KMS-11 (cell line): ENCODE results near the gene TMEM242.

Experiments
- H2AFZ ChIP-seq: fragments of 200-600 bp; sonication (generic); 2 replicates; pipeline ENCODE4 v1.6.1; 2016; ENCODE audit warnings: antibody characterized with exemption, mixed run types, low read depth
- H3K27ac ChIP-seq: fragments of 200-600 bp; sonication (generic); 2 replicates; pipeline ENCODE4 v1.6.1; 2016; ENCODE audit warnings: mild to moderate bottlenecking, mixed run types
- H3K27me3 ChIP-seq: fragments of 200-600 bp; sonication (generic); 2 replicates; pipeline ENCODE4 v1.6.1; 2017; ENCODE audit warnings: mild to moderate bottlenecking, low read depth, mixed run types, moderate library complexity; ENCODE audit not compliant: insufficient read depth
- H3K36me3 ChIP-seq: fragments of 200-600 bp; sonication (generic); 2 replicates; pipeline ENCODE4 v1.6.1; 2017; ENCODE audit warnings: mild to moderate bottlenecking, mixed run types; ENCODE audit not compliant: insufficient read depth
- H3K4me1 ChIP-seq: fragments of 200-600 bp; sonication (generic); 2 replicates; pipeline ENCODE4 v1.6.1; 2016; ENCODE audit warnings: mild to moderate bottlenecking, low read depth, mixed run types; ENCODE audit not compliant: poor library complexity, severe bottlenecking
- H3K4me2 ChIP-seq: fragments of 200-600 bp; sonication (generic); 2 replicates; pipeline ENCODE4 v1.7.0; 2016; ENCODE audit warnings: mild to moderate bottlenecking, mixed run types
- H3K4me3 ChIP-seq: fragments of 200-600 bp; sonication (generic); IDR thresholded peaks from 2 replicates; pipeline ENCODE4 v1.6.1; 2017; ENCODE audit warnings: low read depth, low read length, mixed read lengths; ENCODE audit not compliant: insufficient read depth
- H3K79me2 ChIP-seq: fragments of 200-600 bp; sonication (generic); 2 replicates; pipeline ENCODE4 v1.6.1; 2016; ENCODE audit warnings: low read depth, mixed run types; ENCODE audit not compliant: insufficient read depth
- H3K9ac ChIP-seq: fragments of 200-600 bp; sonication (generic); 2 replicates; pipeline ENCODE4 v1.6.1; 2016; ENCODE audit warnings: mild to moderate bottlenecking, mixed run types
- H4K20me1 ChIP-seq: fragments of 200-600 bp; sonication (generic); 2 replicates; pipeline ENCODE4 v1.6.1; 2016; ENCODE audit warnings: mild to moderate bottlenecking, mixed run types; ENCODE audit not compliant: insufficient read depth
- TF ChIP-seq, protein P1 (sequence below): fragments of 200-600 bp; sonication (generic); conservative IDR thresholded peaks from 2 replicates; pipeline ENCODE4 v1.6.1; 2017; ENCODE audit warnings: low read depth, mild to moderate bottlenecking, antibody characterized with exemption, low read length, moderate library complexity, mixed read lengths

Gene TMEM242

DNA sequence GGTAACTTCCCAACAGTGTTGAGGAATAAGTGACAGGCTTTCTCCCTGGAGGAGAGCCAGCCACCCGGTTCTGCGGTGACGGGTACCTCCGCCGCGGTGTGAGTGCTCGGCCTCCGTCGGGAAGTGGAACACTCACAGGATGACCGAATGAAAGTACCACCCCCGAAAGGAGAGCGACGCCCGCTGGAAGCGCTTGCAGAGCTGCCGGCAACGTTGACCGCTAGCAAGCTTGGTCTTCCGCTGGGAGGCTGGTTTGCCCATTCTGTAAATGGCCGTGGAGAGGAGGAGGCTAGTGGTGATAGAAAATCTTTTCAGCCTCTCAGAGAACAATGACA, 614 bp upstream of the TMEM242 start:
- TF ChIP-seq, protein P1, sequence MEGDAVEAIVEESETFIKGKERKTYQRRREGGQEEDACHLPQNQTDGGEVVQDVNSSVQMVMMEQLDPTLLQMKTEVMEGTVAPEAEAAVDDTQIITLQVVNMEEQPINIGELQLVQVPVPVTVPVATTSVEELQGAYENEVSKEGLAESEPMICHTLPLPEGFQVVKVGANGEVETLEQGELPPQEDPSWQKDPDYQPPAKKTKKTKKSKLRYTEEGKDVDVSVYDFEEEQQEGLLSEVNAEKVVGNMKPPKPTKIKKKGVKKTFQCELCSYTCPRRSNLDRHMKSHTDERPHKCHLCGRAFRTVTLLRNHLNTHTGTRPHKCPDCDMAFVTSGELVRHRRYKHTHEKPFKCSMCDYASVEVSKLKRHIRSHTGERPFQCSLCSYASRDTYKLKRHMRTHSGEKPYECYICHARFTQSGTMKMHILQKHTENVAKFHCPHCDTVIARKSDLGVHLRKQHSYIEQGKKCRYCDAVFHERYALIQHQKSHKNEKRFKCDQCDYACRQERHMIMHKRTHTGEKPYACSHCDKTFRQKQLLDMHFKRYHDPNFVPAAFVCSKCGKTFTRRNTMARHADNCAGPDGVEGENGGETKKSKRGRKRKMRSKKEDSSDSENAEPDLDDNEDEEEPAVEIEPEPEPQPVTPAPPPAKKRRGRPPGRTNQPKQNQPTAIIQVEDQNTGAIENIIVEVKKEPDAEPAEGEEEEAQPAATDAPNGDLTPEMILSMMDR, result no peak
- Histone ChIP-seq H3K36me3 (no peaks in the 10 kb centered on the region), H2AFZ (peak overlapping the region; percentile 97), H3K4me2 (peak overlapping the region; percentile 66), H3K9ac (peak overlapping the region; percentile 70; the same call in 1 of the 2 replicates), H3K27me3 (peaks cover 10% of the 10 kb centered on the region; the same call in 1 of the 2 replicates), H3K27ac (no peak overlapping the region), H4K20me1 (no peaks in the 10 kb centered on the region), H3K79me2 (no peaks in the 10 kb centered on the region), H3K4me3 (no peak overlapping the region), H3K4me1 (peaks cover 32% of the 10 kb centered on the region)

DNA sequence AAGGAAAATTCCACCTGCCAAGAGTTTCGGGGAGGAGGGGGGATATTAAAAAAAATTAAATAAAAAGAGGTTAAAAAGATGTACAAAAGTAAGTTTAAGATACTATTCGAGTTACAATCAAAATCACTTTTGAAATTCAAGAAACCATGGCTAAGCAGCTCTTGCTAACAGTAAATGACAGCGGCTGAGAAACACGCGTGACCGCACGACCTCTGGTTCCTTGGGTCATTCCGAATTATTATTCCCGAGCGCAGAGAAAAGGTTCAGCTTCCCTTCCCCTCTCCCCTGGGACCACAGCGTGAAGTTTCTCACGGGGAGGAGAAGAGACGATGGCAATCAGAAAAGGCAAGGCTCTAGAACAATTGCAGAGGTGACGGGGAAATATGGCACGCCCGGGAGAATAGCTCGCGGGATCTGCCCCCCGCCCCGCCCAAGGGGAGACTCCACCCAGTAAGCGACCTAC, 496 bp downstream of the TMEM242 start:
- Histone ChIP-seq H3K27ac (peak overlapping the region; percentile 51; the same call in 1 of the 2 replicates), H2AFZ (peak overlapping the region; percentile 97), H3K36me3 (no peaks in the 10 kb centered on the region), H3K4me1 (peaks cover 25% of the 10 kb centered on the region), H3K27me3 (peaks cover 10% of the 10 kb centered on the region; the same call in 1 of the 2 replicates), H3K79me2 (no peaks in the 10 kb centered on the region), H4K20me1 (no peaks in the 10 kb centered on the region), H3K4me2 (peak overlapping the region; percentile 66), H3K9ac (peak overlapping the region; percentile 70; the same call in 1 of the 2 replicates), H3K4me3 (no peak overlapping the region)
- TF ChIP-seq, protein P1, result no peak

DNA sequence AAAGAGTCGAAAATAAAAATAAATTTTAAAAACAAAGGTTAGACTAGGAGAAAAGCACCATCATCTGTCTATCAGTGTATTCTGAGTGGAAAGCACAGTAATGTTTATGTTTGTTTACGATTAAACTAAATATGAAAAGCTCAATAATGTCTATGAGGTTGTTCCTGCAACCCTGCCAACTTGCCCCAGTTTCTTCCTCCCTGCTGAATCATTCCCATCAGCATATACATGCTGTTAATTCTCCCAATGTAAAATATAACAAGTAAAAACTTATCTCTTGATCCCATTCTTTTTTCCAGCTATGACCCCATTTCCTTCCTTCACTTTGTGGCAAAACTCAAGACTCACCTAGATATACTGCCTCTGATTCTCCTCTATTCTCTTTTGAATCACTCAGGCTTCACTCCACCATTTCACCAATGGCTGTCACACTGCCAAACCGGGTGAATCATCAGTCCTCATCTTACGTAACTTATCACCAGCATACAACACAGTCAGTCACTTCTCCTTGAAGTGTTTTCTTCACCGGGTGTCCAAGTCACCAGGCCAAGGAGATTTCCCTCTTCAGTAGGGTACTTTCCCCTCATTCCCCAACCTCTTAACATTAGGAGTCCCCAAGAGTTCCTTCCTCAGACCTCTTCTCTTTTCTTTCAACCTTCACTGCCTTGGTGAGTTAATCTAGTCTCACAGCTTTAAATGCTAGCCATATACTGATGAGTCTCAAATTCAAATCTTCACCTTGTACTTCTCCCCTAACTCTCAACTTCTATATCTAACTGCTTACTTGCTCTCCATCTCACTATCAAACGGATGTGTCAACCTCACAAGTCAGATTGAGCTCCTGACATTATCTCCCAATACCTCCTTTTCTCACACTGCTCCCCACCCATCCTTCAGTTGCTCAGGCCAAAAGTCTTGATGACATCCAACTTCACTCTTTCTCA, 6.2 kb downstream of the TMEM242 start:
- Histone ChIP-seq H2AFZ (no peak overlapping the region), H4K20me1 (no peaks in the 10 kb centered on the region), H3K36me3 (no peaks in the 10 kb centered on the region), H3K4me3 (no peak overlapping the region), H3K4me2 (no peak overlapping the region), H3K4me1 (peaks cover 10% of the 10 kb centered on the region), H3K79me2 (no peaks in the 10 kb centered on the region), H3K27me3 (no peaks in the 10 kb centered on the region), H3K27ac (no peak overlapping the region), H3K9ac (no peak overlapping the region)
- TF ChIP-seq, protein P1, result no peak

DNA sequence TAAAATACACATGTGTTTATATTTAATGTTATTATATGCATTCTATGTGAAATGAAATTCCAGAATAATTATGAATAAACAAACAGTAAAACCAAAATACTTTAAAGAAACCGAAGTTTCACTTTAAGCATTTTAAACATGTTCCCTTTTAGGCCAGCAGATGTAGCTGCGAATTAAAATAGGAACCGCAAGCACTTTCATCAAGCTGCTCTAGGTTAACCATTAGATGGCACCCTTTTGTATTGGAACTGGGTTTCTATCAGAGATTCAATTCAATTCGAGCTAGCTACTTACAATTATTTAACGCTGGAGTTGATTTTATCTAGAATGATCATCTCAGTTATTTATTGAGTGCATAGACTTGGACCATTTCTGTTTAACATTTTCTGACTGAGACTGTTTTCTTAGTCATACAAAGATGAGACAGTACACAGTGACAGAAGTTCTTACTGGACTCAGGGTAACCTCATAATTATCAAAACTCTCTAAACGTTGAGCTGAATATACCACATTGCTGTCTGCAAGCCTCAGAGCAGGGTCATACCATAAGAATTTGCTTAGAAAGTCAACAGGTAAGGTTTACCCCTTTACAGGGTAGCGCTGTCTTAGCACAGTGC, 8.5 kb downstream of the TMEM242 start:
- Histone ChIP-seq H3K4me1 (peaks cover 10% of the 10 kb centered on the region), H3K79me2 (no peaks in the 10 kb centered on the region), H3K27ac (no peak overlapping the region), H3K4me3 (no peak overlapping the region), H3K9ac (no peak overlapping the region), H3K36me3 (no peaks in the 10 kb centered on the region), H3K4me2 (no peak overlapping the region; the same call in 1 of the 2 replicates), H2AFZ (no peak overlapping the region), H3K27me3 (no peaks in the 10 kb centered on the region), H4K20me1 (no peaks in the 10 kb centered on the region)
- TF ChIP-seq, protein P1, result peak; percentile 84
